Left kidney (tissue), 2 donors: ENCODE data around the gene TMC5. TPM values are rescaled to one million over a fixed set of nuclear protein-coding genes. Genes with fewer than 3 reads are reported as not detected.
"Not testable (repeated sequence)": the region's sequence is repeated elsewhere in the genome, so short reads cannot be mapped to it uniquely, and the experiment has no call there.

Experiments used
- DNase-seq: peaks from one replicate; pipeline ENCODE4 v3.0.0-alpha.2; 2013
- polyA plus RNA-seq: library from polyadenylated mRNA; unstranded; fragments of 120-200 nt; gene quantifications from one replicate; pipeline ENCODE4 v1.2.1, GENCODE V29; 2013; ENCODE audit not compliant: insufficient read length

The TMC5 gene
- polyA plus RNA-seq, 1 donor = 0.37 TPM

- not testable (repeated sequence) for DNase-seq
These were observed 20.3 kb upstream of the TMC5 start for GRCh38 chr16:19397373-19397772.

GRCh38 chr16:19400711-19401110 is 17.0 kb upstream of the TMC5 start:
- no peak for DNase-seq

DNA sequence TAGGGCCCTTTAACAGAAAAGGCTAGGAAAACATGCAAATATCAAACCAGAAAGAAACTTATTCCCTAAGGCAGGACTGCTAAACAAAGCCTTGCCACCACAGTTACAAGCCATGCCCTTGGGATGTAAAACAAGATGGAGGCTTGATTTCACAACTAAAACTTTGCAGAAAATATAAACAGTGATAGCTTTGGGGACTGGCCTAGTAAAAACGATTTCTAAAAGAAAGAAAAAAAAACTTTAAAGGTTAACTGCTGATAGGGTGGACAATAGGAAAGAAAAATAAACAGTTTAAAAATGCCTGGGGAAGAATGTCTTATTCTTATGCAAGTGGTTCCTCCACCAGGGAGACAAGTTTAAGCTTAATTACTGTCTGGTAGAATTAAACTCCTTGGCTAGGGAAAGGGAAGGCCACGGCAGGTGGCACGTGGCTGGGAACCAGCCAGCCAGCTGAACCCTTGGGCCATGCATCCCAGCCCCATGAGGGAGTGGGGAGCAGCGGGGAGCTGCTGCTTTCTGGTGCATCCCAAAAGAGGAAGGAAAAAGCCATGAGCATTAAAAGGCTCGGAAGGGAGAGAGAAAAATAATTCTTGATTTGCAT is 10.7 kb upstream of the TMC5 start:
- no peak for DNase-seq

DNA sequence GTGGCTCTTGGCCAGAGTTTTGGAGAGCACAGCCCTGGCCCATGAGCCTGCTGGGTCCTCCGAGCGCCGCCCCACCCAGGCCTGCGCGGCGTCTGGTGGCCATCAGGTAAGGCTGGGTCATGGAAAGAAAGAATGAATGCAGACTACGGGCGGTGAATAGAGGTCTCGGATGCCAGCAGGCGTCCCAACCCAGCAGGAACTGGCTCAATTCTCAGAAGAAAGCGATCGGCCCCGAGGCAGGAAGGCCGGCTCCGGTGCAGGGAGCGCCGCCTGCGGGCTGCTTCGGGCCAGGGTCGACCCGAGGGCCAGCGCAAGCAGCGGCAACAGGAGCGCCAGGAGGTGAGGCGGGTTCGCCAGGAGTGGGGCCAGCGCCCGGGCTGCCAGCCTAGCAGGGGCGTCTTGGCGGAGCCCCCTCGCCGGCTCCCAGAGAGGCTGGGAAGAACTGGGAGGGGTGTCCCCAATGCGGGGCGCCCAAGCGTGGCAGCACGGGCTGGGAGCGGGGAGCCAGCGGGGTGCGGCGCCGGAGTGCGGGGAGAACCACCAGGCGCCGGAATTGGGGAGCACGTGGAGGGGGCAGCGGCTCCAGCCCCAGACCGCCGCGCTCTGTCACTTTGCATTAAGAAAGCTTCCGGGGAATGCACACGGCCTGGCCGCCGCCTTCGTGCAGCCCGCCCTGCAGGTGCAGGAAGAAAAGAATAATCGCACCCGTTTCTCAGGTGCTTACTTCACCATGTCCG is 7.1 kb upstream of the TMC5 start:
- DNase-seq = no peak

DNA sequence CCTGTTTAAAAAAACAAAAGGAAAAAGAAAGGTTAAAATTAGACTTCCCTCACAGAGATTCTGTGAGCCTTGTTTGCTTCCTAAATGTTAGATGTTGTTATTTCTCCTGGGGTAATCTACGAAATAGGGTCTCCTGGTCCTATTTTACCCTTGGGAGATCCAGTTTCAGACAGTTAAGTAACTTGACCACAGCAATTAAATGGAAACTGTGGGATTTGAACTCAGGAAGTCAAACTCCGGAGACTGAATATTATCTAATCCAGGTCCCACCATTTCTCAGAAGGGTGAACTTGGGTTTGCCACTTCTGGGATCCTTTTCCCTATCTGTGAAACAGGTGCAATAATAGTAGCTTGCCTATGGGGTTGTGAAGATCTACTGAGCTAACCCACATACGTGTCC is 6.4 kb upstream of the TMC5 start:
- no peak for DNase-seq

GRCh38 chr16:19412055-19412454 is 5.6 kb upstream of the TMC5 start:
- not testable (repeated sequence) for DNase-seq

GRCh38 chr16:19415461-19415860 is 2.2 kb upstream of the TMC5 start:
- no peak for DNase-seq

GRCh38 chr16:19415918-19416317 is 1.8 kb upstream of the TMC5 start:
- no peak for DNase-seq

- DNase-seq = no peak
These were observed 517 bp downstream of the TMC5 start for GRCh38 chr16:19418200-19418599.

DNA sequence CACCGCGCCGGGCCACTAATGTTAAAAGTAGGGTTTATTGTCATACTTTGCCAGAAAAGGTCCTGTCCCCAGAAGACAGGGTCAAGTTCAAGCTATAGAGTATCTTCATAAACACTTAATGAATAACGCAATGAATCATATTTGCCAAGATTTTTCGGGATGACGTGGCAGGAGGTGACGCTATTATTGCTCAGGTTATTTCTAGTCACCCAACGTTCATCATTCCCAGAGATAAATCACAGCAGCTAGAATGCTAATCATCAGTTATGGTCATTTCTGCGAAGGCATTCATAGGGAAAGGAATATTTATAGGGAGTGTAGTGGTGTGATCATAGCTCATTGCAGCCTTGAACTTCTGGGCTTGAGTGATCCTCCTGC is 2.0 kb downstream of the TMC5 start:
- DNase-seq = no peak

DNA sequence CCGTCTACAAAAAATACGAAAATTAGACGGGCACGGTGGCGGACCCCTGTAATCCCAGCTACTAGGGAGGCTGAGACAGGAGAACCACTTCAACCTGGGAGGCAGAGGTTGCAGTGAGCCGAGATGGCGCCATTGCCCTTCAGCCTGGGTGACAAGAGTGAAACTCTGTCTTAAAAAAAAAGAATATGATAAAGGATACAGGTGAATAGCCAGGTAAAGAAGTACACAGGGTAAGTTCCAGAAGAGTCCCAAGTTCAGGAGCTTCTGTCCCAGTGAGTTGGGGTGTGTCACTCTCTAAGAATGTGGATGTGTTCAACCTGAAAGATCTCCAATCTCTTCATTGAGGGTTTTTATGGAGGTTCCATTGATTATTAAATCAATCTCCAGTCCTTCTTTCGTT is 6.8 kb downstream of the TMC5 start:
- DNase-seq = no peak

GRCh38 chr16:19430345-19430744 is 12.7 kb downstream of the TMC5 start:
- DNase-seq = no peak

GRCh38 chr16:19431636-19432340 is 14.1 kb downstream of the TMC5 start:
- DNase-seq = no peak

- DNase-seq = peak; percentile 15
These were observed 14.7 kb downstream of the TMC5 start for GRCh38 chr16:19432429-19432828.

DNA sequence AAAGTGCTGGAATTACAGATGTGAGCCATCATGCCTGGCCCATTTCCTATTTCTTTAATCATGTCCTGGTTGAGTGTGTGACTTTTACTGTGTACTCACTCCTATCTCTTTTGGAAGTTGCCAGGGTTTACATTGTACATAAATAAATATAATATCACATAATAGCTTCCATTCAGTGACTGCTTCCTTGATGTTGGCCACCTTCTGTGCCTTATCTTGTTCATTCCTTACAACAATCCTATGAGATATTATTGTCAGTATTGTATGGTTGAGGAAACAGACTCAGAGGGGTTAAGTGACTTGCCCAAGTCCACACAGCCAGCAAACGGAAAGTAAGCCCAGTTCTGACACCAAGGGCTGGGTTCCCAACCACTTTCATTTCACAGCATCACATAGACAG is 16.9 kb downstream of the TMC5 start:
- no peak for DNase-seq

GRCh38 chr16:19436540-19436939 is 18.9 kb downstream of the TMC5 start:
- DNase-seq = no peak

DNA sequence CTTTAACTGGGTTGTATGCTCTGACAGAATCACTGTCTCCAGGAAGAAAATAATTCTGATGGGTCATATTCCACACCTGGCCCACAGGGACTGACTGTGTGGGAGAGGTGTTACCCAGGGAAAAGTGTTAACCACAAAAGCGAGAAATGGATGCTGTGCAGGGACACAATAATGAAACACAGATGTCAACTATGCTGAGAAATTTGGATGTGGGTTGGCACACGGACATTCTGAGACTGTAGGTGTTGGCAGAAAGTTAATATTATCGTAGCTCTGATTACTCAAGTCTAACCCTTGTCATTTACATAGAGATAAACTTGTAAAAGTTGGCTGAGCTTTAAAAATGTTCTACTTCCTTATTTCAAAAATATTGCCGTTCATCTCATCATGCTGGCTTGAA is 19.6 kb downstream of the TMC5 start:
- no peak for DNase-seq

- DNase-seq = no peak
These were observed 21.1 kb downstream of the TMC5 start for GRCh38 chr16:19438739-19439138.

DNA sequence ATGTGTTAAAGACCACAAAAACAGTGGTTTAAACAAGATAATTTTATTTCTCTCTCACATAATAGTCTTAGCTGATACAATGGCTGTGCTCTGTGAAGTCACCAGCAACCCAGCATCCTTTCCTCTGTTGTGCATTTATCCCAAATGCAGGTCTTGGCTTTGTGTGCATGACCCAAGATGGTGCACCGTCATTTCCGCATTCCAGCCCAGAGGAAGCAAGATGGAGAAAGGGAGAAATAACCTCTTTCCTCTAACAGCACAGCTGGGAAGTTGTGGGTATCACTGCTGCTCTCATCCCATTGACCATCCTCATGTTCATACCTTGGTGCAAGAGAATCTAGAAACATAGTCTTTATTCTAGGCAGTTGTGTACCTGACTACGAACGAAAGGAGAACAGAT is 21.8 kb downstream of the TMC5 start:
- no peak for DNase-seq

GRCh38 chr16:19443659-19444058 is 26.0 kb downstream of the TMC5 start:
- no peak for DNase-seq

DNA sequence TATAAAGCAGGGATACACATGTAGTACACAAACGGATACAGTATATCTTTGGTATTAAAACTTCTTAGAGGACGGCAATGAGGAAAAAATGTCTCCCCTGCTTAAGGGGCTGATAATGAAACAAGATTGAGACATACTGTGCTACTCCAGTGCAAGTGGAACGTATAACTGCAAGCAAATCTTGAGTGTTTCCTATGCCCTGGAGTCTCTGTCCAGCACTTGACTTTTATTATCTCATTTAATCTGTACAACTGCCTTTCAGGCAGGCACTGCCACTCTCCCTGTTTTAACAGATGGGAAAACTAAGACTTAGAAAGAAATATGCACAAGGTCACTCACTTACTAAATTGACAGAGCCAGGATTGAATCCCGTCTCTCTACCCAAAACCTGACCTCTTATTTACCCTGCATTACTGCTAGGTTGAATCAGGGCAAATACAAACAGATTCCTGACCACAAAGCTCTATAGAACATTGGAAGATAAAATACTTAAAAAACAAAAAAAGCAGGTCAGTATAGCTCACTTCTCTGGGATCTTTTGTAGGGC is 28.7 kb downstream of the TMC5 start:
- DNase-seq = no peak

DNA sequence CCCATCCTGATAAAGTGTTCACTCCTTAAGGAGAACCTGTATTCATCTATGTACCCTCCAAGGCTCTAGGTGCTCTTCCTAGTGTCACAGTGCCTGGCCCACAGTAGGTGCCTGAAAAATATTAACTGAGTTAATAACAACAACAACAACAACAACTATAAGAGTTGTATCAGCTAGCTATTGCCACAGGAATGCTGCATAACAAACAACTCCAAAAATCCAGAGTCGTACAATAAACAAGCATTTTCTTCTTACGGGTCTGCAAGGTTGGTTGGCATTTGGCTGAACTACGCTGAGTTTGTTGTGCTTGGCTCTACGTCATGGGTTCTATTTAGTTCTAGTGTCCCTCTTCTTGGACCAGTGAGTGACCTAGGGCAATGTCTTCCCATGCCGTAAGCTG is 29.2 kb downstream of the TMC5 start:
- no peak for DNase-seq

- no peak for DNase-seq
These were observed 32.5 kb downstream of the TMC5 start for GRCh38 chr16:19450186-19450585.
